Testis (tissue), 2 donors: ENCODE data around the gene ACACA.

ENCODE experiments used
- CTCF ChIP-seq, 3 experiments: fragments of 450-650 bp in 2 of 3; fragments of 200-600 bp in 1 of 3; sonication (generic) in 1 of 3; IDR thresholded peaks; one replicate each; pipeline ENCODE4 v1.5.1; 2016 to 2019; ENCODE audit warnings: antibody characterized with exemption in 3 of 3, mild to moderate bottlenecking in 2 of 3, moderate library complexity in 1 of 3
- POLR2A ChIP-seq: fragments of 450-650 bp; IDR thresholded peaks from one replicate; pipeline ENCODE4 v1.6.1; 2017; ENCODE audit warnings: antibody characterized with exemption, mild to moderate bottlenecking, moderate library complexity

- TF ChIP-seq CTCF (IDR thresholded peaks at IDR 0.05) (no peak), POLR2A (no peak)
These were observed 46.9 kb downstream of the ACACA start for GRCh38 chr17:37359682-37360188.
